ENCODE data around the gene ATP12A. TPM values are rescaled to one million over a fixed set of nuclear protein-coding genes. Genes with fewer than 3 reads are reported as not detected.

ATP12A gene
- polyA plus RNA-seq, 6 donors from 2014 or later, result not detected

- H3K9me3 Mint-ChIP-seq, result peaks cover 0 to 3% (median 0%) of the 10 kb centered on the region in 7 donors
- DNase-seq (peak; percentile 34), ATAC-seq (ENCODE audit: low read depth in 2 of 2) (peak; percentile 70 to 72)
- H3K27me3 Mint-ChIP-seq, result peaks cover 38 to 73% (median 62%) of the 10 kb centered on the region in 3 donors
- peaks cover 13 to 22% (median 17%) of the 10 kb centered on the region in 3 donors for H3K4me1 Mint-ChIP-seq
- no peaks in the 10 kb centered on the region for H3K36me3 Mint-ChIP-seq
- H3K27ac Mint-ChIP-seq, result no peak overlapping the region
- no peak overlapping the region for H3K4me3 Mint-ChIP-seq
Measured at GRCh38 chr13:24683838-24684599, 3.8 kb downstream of the ATP12A start.

GRCh38 chr13:24684600-24684998 is 4.4 kb downstream of the ATP12A start:
- ATAC-seq (ENCODE audit: low read depth in 2 of 2) (no peak), DNase-seq (no peak)
- H3K27me3 Mint-ChIP-seq, result peaks cover 37 to 72% (median 58%) of the 10 kb centered on the region in 3 donors
- peaks cover 13 to 20% (median 16%) of the 10 kb centered on the region in 3 donors for H3K4me1 Mint-ChIP-seq
- peaks cover 0 to 3% (median 0%) of the 10 kb centered on the region in 7 donors for H3K9me3 Mint-ChIP-seq
- no peak overlapping the region for H3K4me3 Mint-ChIP-seq
- H3K27ac Mint-ChIP-seq, result no peak overlapping the region
- no peaks in the 10 kb centered on the region for H3K36me3 Mint-ChIP-seq

GRCh38 chr13:24685314-24685713 is 5.1 kb downstream of the ATP12A start:
- H3K27ac Mint-ChIP-seq, result peak overlapping the region in 1 of 6 donors; percentile 27
- H3K4me1 Mint-ChIP-seq, result peaks cover 10 to 17% (median 11%) of the 10 kb centered on the region in 3 donors
- H3K36me3 Mint-ChIP-seq, result no peaks in the 10 kb centered on the region
- DNase-seq (no peak), ATAC-seq (ENCODE audit: low read depth in 2 of 2) (no peak)
- no peak overlapping the region for H3K4me3 Mint-ChIP-seq
- H3K9me3 Mint-ChIP-seq, result peaks cover 0 to 3% (median 0%) of the 10 kb centered on the region in 7 donors
- H3K27me3 Mint-ChIP-seq, result peaks cover 37 to 74% (median 59%) of the 10 kb centered on the region in 3 donors

- H3K9me3 Mint-ChIP-seq, result no peaks in the 10 kb centered on the region
- ATAC-seq (ENCODE audit: low read depth in 2 of 2), result no peak
- H3K36me3 Mint-ChIP-seq, result no peaks in the 10 kb centered on the region
- peaks cover 5 to 17% (median 11%) of the 10 kb centered on the region in 3 donors for H3K4me1 Mint-ChIP-seq
- no peak overlapping the region for H3K27ac Mint-ChIP-seq
- peaks cover 44 to 79% (median 60%) of the 10 kb centered on the region in 3 donors for H3K27me3 Mint-ChIP-seq
- DNase-seq, result no peak
- H3K4me3 Mint-ChIP-seq, result no peak overlapping the region
Measured at GRCh38 chr13:24687611-24688010, 7.4 kb downstream of the ATP12A start.

GRCh38 chr13:24688111-24688510 is 7.9 kb downstream of the ATP12A start:
- no peak overlapping the region for H3K27ac Mint-ChIP-seq
- no peak for ATAC-seq (ENCODE audit: low read depth in 2 of 2)
- peaks cover 44 to 79% (median 63%) of the 10 kb centered on the region in 3 donors for H3K27me3 Mint-ChIP-seq
- H3K36me3 Mint-ChIP-seq, result no peaks in the 10 kb centered on the region
- H3K4me1 Mint-ChIP-seq, result peaks cover 5 to 17% (median 11%) of the 10 kb centered on the region in 3 donors
- no peaks in the 10 kb centered on the region for H3K9me3 Mint-ChIP-seq
- H3K4me3 Mint-ChIP-seq, result no peak overlapping the region
- DNase-seq, result no peak

- H3K9me3 Mint-ChIP-seq, result no peaks in the 10 kb centered on the region
- no peak overlapping the region for H3K4me3 Mint-ChIP-seq
- no peaks in the 10 kb centered on the region for H3K36me3 Mint-ChIP-seq
- peaks cover 6 to 16% (median 10%) of the 10 kb centered on the region in 3 donors for H3K4me1 Mint-ChIP-seq
- no peak overlapping the region for H3K27ac Mint-ChIP-seq
- H3K27me3 Mint-ChIP-seq, result peaks cover 46 to 83% (median 71%) of the 10 kb centered on the region in 3 donors
- ATAC-seq (ENCODE audit: low read depth in 2 of 2) (no peak), DNase-seq (no peak)
Measured at GRCh38 chr13:24688950-24689349, 8.7 kb downstream of the ATP12A start.

- H3K36me3 Mint-ChIP-seq, result no peaks in the 10 kb centered on the region
- no peaks in the 10 kb centered on the region for H3K9me3 Mint-ChIP-seq
- no peak for ATAC-seq (ENCODE audit: low read depth in 2 of 2)
- no peak overlapping the region for H3K27ac Mint-ChIP-seq
- H3K4me1 Mint-ChIP-seq, result peaks cover 5 to 9% (median 6%) of the 10 kb centered on the region in 3 donors
- DNase-seq, result no peak
- no peak overlapping the region for H3K4me3 Mint-ChIP-seq
- H3K27me3 Mint-ChIP-seq, result peaks cover 44 to 77% (median 68%) of the 10 kb centered on the region in 3 donors
Measured at GRCh38 chr13:24691381-24691780, 11.2 kb downstream of the ATP12A start.

GRCh38 chr13:24692561-24692960 is 12.4 kb downstream of the ATP12A start:
- DNase-seq, result no peak
- no peaks in the 10 kb centered on the region for H3K36me3 Mint-ChIP-seq
- H3K9me3 Mint-ChIP-seq, result no peaks in the 10 kb centered on the region
- peak overlapping the region in 1 of 6 donors; percentile 72 for H3K27ac Mint-ChIP-seq
- H3K4me3 Mint-ChIP-seq, result no peak overlapping the region
- peaks cover 5 to 9% (median 6%) of the 10 kb centered on the region in 3 donors for H3K4me1 Mint-ChIP-seq
- no peak for ATAC-seq (ENCODE audit: low read depth in 2 of 2)
- peaks cover 40 to 65% (median 57%) of the 10 kb centered on the region in 3 donors for H3K27me3 Mint-ChIP-seq

GRCh38 chr13:24693862-24694471 is 13.8 kb downstream of the ATP12A start:
- peaks cover 5 to 9% (median 6%) of the 10 kb centered on the region in 3 donors for H3K4me1 Mint-ChIP-seq
- peak; percentile 46 to 51 for ATAC-seq (ENCODE audit: low read depth in 2 of 2)
- peak overlapping the region in 1 of 6 donors; percentile 4 for H3K27ac Mint-ChIP-seq
- H3K36me3 Mint-ChIP-seq, result no peaks in the 10 kb centered on the region
- H3K27me3 Mint-ChIP-seq, result peaks cover 32 to 58% (median 55%) of the 10 kb centered on the region in 3 donors
- no peak overlapping the region for H3K4me3 Mint-ChIP-seq
- no peak for DNase-seq
- H3K9me3 Mint-ChIP-seq, result no peaks in the 10 kb centered on the region

- no peaks in the 10 kb centered on the region for H3K9me3 Mint-ChIP-seq
- H3K36me3 Mint-ChIP-seq, result no peaks in the 10 kb centered on the region
- peaks cover 33 to 59% (median 57%) of the 10 kb centered on the region in 3 donors for H3K27me3 Mint-ChIP-seq
- no peak overlapping the region for H3K27ac Mint-ChIP-seq
- DNase-seq (no peak), ATAC-seq (ENCODE audit: low read depth in 2 of 2) (no peak)
- peaks cover 5 to 9% (median 6%) of the 10 kb centered on the region in 3 donors for H3K4me1 Mint-ChIP-seq
- no peak overlapping the region for H3K4me3 Mint-ChIP-seq
Measured at GRCh38 chr13:24694907-24695306, 14.7 kb downstream of the ATP12A start.

GRCh38 chr13:24698686-24699085 is 18.5 kb downstream of the ATP12A start:
- ATAC-seq (ENCODE audit: low read depth in 2 of 2) (no peak), DNase-seq (no peak)
- H3K36me3 Mint-ChIP-seq, result no peaks in the 10 kb centered on the region
- no peak overlapping the region for H3K27ac Mint-ChIP-seq
- H3K27me3 Mint-ChIP-seq, result peaks cover 26 to 45% (median 30%) of the 10 kb centered on the region in 3 donors
- peaks cover 5 to 9% (median 6%) of the 10 kb centered on the region in 3 donors for H3K4me1 Mint-ChIP-seq
- H3K9me3 Mint-ChIP-seq, result no peaks in the 10 kb centered on the region
- H3K4me3 Mint-ChIP-seq, result no peak overlapping the region

- Mint-ChIP-seq H3K36me3 (no peaks in the 10 kb centered on the region), H3K4me1 (peaks cover 0 to under 1% (median 0%) of the 10 kb centered on the region in 3 donors), H3K27me3 (peaks cover 18 to 43% (median 24%) of the 10 kb centered on the region in 3 donors), H3K27ac (no peak overlapping the region), H3K4me3 (no peak overlapping the region), H3K9me3 (no peaks in the 10 kb centered on the region)
- DNase-seq, result no peak
- ATAC-seq (ENCODE audit: low read depth in 2 of 2), result no peak
Measured at GRCh38 chr13:24699541-24699940, 19.3 kb downstream of the ATP12A start.

- DNase-seq (no peak), ATAC-seq (ENCODE audit: low read depth in 2 of 2) (no peak)
- Mint-ChIP-seq H3K27ac (no peak overlapping the region), H3K27me3 (peaks cover 14 to 44% (median 24%) of the 10 kb centered on the region in 3 donors), H3K4me1 (no peaks in the 10 kb centered on the region), H3K36me3 (no peaks in the 10 kb centered on the region), H3K9me3 (no peaks in the 10 kb centered on the region), H3K4me3 (no peak overlapping the region)
Measured at GRCh38 chr13:24700539-24700938, 20.3 kb downstream of the ATP12A start.

Data from naive B cell (primary cell).